ENCODE data around the gene LMOD1. TPM values are rescaled to one million over a fixed set of nuclear protein-coding genes. Genes with fewer than 3 reads are reported as not detected.

Gene LMOD1
- polyA plus RNA-seq, 1 of the 3 experiments (the other 2 are of a cell fraction) = 2.7 TPM

DNA sequence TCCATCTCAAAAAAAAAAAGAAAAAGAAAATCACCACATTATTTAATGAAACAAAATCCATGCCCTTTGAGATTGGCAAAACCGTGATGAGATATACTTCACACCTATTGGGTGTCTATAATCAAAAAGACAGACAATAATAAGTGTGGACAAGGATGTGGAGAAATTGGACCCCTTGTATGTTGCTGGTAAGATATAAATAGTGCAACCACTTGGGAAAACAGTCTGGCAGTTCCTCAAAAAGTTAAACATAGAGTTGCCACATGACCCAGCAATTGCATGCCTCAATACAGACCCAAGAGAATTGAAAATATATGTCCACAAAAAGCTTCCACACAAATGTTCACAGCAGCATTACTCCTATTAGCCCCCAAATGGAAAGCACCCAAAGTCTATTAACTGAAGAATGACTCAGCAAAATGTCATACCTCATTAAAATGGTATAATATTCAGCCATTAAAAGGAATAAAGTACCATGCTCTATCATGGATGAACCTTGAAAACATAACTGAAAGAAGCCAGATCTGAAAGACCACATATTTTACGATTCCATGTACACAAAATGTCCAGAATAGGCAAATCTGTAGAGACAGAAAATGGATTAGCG is 24.3 kb downstream of the LMOD1 start (continued):
- TF ChIP-seq, protein P1, sequence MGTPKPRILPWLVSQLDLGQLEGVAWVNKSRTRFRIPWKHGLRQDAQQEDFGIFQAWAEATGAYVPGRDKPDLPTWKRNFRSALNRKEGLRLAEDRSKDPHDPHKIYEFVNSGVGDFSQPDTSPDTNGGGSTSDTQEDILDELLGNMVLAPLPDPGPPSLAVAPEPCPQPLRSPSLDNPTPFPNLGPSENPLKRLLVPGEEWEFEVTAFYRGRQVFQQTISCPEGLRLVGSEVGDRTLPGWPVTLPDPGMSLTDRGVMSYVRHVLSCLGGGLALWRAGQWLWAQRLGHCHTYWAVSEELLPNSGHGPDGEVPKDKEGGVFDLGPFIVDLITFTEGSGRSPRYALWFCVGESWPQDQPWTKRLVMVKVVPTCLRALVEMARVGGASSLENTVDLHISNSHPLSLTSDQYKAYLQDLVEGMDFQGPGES (IDR thresholded peaks at IDR 0.05; ENCODE audit: low read depth, low read length) = no peak

DNA sequence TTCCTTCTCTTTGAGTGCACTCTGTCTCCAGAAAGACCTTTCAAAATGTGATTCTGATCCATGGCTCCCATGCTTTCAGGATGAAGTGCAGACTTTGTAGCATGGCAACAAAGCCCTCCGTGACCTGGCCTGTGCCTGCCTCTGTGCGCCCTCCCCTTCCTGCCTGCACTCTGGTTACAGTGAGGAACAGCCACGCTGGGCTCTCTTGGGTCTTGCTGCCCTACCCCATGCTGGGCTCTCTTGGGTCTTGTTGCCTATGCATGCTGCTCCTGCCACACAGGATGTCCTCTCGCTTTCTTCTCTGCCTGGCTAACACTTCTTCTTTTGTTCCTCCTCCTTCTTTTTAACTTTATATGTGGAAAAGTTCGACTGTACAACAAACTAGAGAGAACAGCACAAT is 28.0 kb downstream of the LMOD1 start:
- Histone ChIP-seq H3K4me2 (no peak overlapping the region), H2AFZ (ENCODE audit: low read depth) (no peak overlapping the region), H4K20me1 (ENCODE audit: insufficient read depth) (no peaks in the 10 kb centered on the region), H3K4me3 (ENCODE audit: low read depth in 2 of 2, low read length in 1 of 2) (no peak overlapping the region), H3K36me3 (replicated peaks in 1 of 2; ENCODE audit: control insufficient read depth in 1 of 2, insufficient read depth in 2 of 2, low read length in 1 of 2) (no peaks in the 10 kb centered on the region), H3K27ac (ENCODE audit: low read depth in 2 of 2, low read length in 1 of 2) (peak overlapping the region in 1 of 2 experiments; percentile 81; a peak in 1 of 4 replicates), H3K9me2 (no peaks in the 10 kb centered on the region), H3K4me1 (ENCODE audit: control insufficient read depth in 1 of 2, insufficient read depth in 2 of 2, low read depth in 1 of 2, low read length in 1 of 2) (peaks cover 16 to 18% of the 10 kb centered on the region in 2 experiments), H3K9me3 (no peaks in the 10 kb centered on the region), H3K27me3 (ENCODE audit: insufficient read depth) (no peaks in the 10 kb centered on the region), H3K79me2 (ENCODE audit: insufficient read depth) (no peaks in the 10 kb centered on the region), H3K9ac (no peak overlapping the region), H3F3A (replicated peaks; ENCODE audit: insufficient read depth) (peaks cover 13% of the 10 kb centered on the region)
- 87% methylated on average over 5 of the region's 5 CpGs for WGBS (ENCODE audit: low lambda C conversion rate)
- no peak for DNase-seq
- POLR2A ChIA-PET = no interaction called here
- CTCF ChIA-PET = interaction anchor here (3.6 to 4.2 kb wide), 2 partner anchors 22 to 54 kb away, joined by 12 to 28 read pairs; no protein-coding TSS in a partner anchor
- TF ChIP-seq EP300 (IDR thresholded peaks at IDR 0.05; ENCODE audit: borderline replicate concordance in 1 of 2, low read depth in 1 of 2, low read length in 1 of 2) = no peak
- TF ChIP-seq MXI1 (IDR thresholded peaks at IDR 0.05; ENCODE audit: low read depth, low read length) = no peak
- no peak for TF ChIP-seq RCOR1 (IDR thresholded peaks at IDR 0.05; ENCODE audit: low read length)
- TF ChIP-seq RXRA (IDR thresholded peaks at IDR 0.05; ENCODE audit: borderline replicate concordance, low read depth) = no peak
- no peak for TF ChIP-seq GATA2 (CRISPR knock-in tag; IDR thresholded peaks at IDR 0.05)
- no peak for TF ChIP-seq EZH2phosphoT487 (IDR thresholded peaks at IDR 0.05; ENCODE audit: borderline replicate concordance, low read depth)

GRCh38 chr1:201917362-201918033 is 28.9 kb downstream of the LMOD1 start:
- peaks cover 13% of the 10 kb centered on the region for H3F3A ChIP-seq (replicated peaks; ENCODE audit: insufficient read depth)
- no peak for DNase-seq
- WGBS (ENCODE audit: low lambda C conversion rate) = 78% methylated on average over 7 of the region's 7 CpGs
- POLR2A ChIA-PET = no interaction called here
- H3K9me3 ChIP-seq = no peaks in the 10 kb centered on the region
- H4K20me1 ChIP-seq (ENCODE audit: insufficient read depth) = no peaks in the 10 kb centered on the region
- no peaks in the 10 kb centered on the region for H3K36me3 ChIP-seq (replicated peaks in 1 of 2; ENCODE audit: control insufficient read depth in 1 of 2, insufficient read depth in 2 of 2, low read length in 1 of 2)
- no peaks in the 10 kb centered on the region for H3K9me2 ChIP-seq
- no peak overlapping the region; a peak in 1 of 4 replicates for H3K4me3 ChIP-seq (ENCODE audit: low read depth in 2 of 2, low read length in 1 of 2)
- H3K27me3 ChIP-seq (ENCODE audit: insufficient read depth) = no peaks in the 10 kb centered on the region
- peak overlapping the region; percentile 69 for H3K4me2 ChIP-seq
- H3K9ac ChIP-seq = no peak overlapping the region; the same call in 1 of the 2 replicates
- H3K79me2 ChIP-seq (ENCODE audit: insufficient read depth) = no peaks in the 10 kb centered on the region
- CTCF ChIA-PET = interaction anchor here (0.6 to 4.2 kb wide), 6 partner anchors 10 to 88 kb away, joined by 3 to 28 read pairs (median 5); no protein-coding TSS in a partner anchor
- H3K27ac ChIP-seq (ENCODE audit: low read depth in 2 of 2, low read length in 1 of 2) = peak overlapping the region; percentile 53 to 81; a peak in 3 of 4 replicates
- peak overlapping the region; percentile 43 for H2AFZ ChIP-seq (ENCODE audit: low read depth)
- peaks cover 16 to 18% of the 10 kb centered on the region in 2 experiments for H3K4me1 ChIP-seq (ENCODE audit: control insufficient read depth in 1 of 2, insufficient read depth in 2 of 2, low read depth in 1 of 2, low read length in 1 of 2)
- TF ChIP-seq SIN3A (IDR thresholded peaks at IDR 0.05; ENCODE audit: borderline replicate concordance, low read depth, low read length) (no peak), USF1 (IDR thresholded peaks at IDR 0.05; ENCODE audit: borderline replicate concordance, low read depth) (no peak), MAX (IDR thresholded peaks at IDR 0.05; ENCODE audit: low read depth) (no peak), TEAD4 (IDR thresholded peaks at IDR 0.05; ENCODE audit: borderline replicate concordance, insufficient read depth) (0 out of 2 replicates have a peak, but pooled peaks have one; percentile 16), EP300 (IDR thresholded peaks at IDR 0.05; ENCODE audit: borderline replicate concordance in 1 of 2, low read depth in 1 of 2, low read length in 1 of 2) (no peak), NFIC (IDR thresholded peaks at IDR 0.05; ENCODE audit: borderline replicate concordance) (peak; percentile 24; the same call in 1 of the 2 replicates), POLR2AphosphoS5 (IDR thresholded peaks at IDR 0.05; ENCODE audit: low read depth, low read length) (no peak), TCF12 (IDR thresholded peaks at IDR 0.05) (peak; percentile 25; the same call in 1 of the 2 replicates), RCOR1 (IDR thresholded peaks at IDR 0.05; ENCODE audit: low read length) (no peak), FOSL2 (IDR thresholded peaks at IDR 0.05; ENCODE audit: borderline replicate concordance, low read depth) (peak; percentile 57; the same call in 1 of the 2 replicates)
- TF ChIP-seq, protein P1 (IDR thresholded peaks at IDR 0.05; ENCODE audit: low read depth, low read length) = no peak
- TF ChIP-seq, protein P2, sequence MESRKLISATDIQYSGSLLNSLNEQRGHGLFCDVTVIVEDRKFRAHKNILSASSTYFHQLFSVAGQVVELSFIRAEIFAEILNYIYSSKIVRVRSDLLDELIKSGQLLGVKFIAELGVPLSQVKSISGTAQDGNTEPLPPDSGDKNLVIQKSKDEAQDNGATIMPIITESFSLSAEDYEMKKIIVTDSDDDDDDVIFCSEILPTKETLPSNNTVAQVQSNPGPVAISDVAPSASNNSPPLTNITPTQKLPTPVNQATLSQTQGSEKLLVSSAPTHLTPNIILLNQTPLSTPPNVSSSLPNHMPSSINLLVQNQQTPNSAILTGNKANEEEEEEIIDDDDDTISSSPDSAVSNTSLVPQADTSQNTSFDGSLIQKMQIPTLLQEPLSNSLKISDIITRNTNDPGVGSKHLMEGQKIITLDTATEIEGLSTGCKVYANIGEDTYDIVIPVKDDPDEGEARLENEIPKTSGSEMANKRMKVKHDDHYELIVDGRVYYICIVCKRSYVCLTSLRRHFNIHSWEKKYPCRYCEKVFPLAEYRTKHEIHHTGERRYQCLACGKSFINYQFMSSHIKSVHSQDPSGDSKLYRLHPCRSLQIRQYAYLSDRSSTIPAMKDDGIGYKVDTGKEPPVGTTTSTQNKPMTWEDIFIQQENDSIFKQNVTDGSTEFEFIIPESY (IDR thresholded peaks at IDR 0.05; ENCODE audit: borderline replicate concordance, low read depth) = no peak
